Common myeloid progenitor, CD34-positive (primary cell): Measurements from ENCODE around the gene ALDH18A1.

Experiments
- CTCF ChIA-PET: fragments of 350-600 bp; sonication (Branson Sonifier 250); formaldehyde crosslinking; loops from one replicate; lab custom pipeline; 2021; ENCODE audit warnings: antibody characterized with exemption; lab: Charles Lee
- POLR2A ChIA-PET: fragments of 350-600 bp; sonication (Branson Sonifier 250); formaldehyde crosslinking; loops from one replicate; lab custom pipeline; 2021; ENCODE audit warnings: antibody characterized with exemption; lab: Charles Lee
- DNase-seq, 3 donors: peaks; one replicate each; pipeline versions ENCODE4 v3.0.0 to v3.0.0-alpha.2; 2013
- H3K27ac ChIP-seq, 2 experiments: 1 replicate in 1 of 2; 2 replicates in 1 of 2; pipeline ENCODE4 v1.7.0; 2013; ENCODE audit warnings: inconsistent platforms in 2 of 2, low read length in 2 of 2, mild to moderate bottlenecking in 2 of 2, low read depth in 1 of 2, moderate library complexity in 1 of 2; ENCODE audit not compliant: severe bottlenecking in 2 of 2, insufficient read depth in 1 of 2, poor library complexity in 1 of 2
- H3K27me3 ChIP-seq, 5 experiments: replicated peaks in 2 of 5; 1 replicate in 3 of 5; 2 replicates in 2 of 5; pipeline versions ENCODE4 v1.6.1 to v1.7.0; 2013; ENCODE audit warnings: low read length in 4 of 5, mild to moderate bottlenecking in 2 of 5, moderate library complexity in 2 of 5, inconsistent platforms in 1 of 5; ENCODE audit not compliant: insufficient read depth in 5 of 5, control insufficient read depth in 4 of 5
- H3K36me3 ChIP-seq, 4 experiments: 1 replicate in 2 of 4; 2 replicates in 2 of 4; pipeline versions ENCODE4 v1.6.1 to v1.7.0; 2013; ENCODE audit warnings: low read length in 3 of 4, control low read depth in 1 of 4, mild to moderate bottlenecking in 1 of 4; ENCODE audit not compliant: control insufficient read depth in 4 of 4, insufficient read depth in 4 of 4
- H3K4me1 ChIP-seq, 4 experiments: 1 replicate in 3 of 4; 2 replicates in 1 of 4; pipeline versions ENCODE4 v1.6.1 to v1.7.1; 2013; ENCODE audit warnings: low read length in 3 of 4, mild to moderate bottlenecking in 3 of 4, control low read depth in 1 of 4, inconsistent platforms in 1 of 4, moderate library complexity in 1 of 4; ENCODE audit not compliant: control insufficient read depth in 4 of 4, insufficient read depth in 4 of 4; ENCODE audit errors: control extremely low read depth in 1 of 4
- H3K4me3 ChIP-seq, 7 experiments: 1 replicate in 4 of 7; 2 replicates in 3 of 7; pipeline versions ENCODE4 v1.5.1 to v1.7.0; 2013; ENCODE audit warnings: mild to moderate bottlenecking in 7 of 7, low read length in 6 of 7, moderate library complexity in 6 of 7, inconsistent platforms in 2 of 7, low read depth in 2 of 7, control low read depth in 1 of 7; ENCODE audit not compliant: insufficient read depth in 4 of 7, control insufficient read depth in 1 of 7; ENCODE audit errors: extremely low read depth in 1 of 7
- H3K9me3 ChIP-seq, 5 experiments: 1 replicate in 4 of 5; 2 replicates in 1 of 5; pipeline versions ENCODE4 v1.6.1 to v1.7.1; 2013; ENCODE audit warnings: low read length in 4 of 5, mild to moderate bottlenecking in 2 of 5, inconsistent platforms in 1 of 5, low read depth in 1 of 5, moderate library complexity in 1 of 5; ENCODE audit not compliant: control insufficient read depth in 4 of 5, insufficient read depth in 2 of 5; ENCODE audit errors: control extremely low read depth in 1 of 5
- WGBS: methylation state at CpG from one replicate; pipeline ENCODE4 v1.1.5; 2013; ENCODE audit not compliant: insufficient coverage; 5-methylcytosine and 5-hydroxymethylcytosine counted together

ALDH18A1 gene

DNA sequence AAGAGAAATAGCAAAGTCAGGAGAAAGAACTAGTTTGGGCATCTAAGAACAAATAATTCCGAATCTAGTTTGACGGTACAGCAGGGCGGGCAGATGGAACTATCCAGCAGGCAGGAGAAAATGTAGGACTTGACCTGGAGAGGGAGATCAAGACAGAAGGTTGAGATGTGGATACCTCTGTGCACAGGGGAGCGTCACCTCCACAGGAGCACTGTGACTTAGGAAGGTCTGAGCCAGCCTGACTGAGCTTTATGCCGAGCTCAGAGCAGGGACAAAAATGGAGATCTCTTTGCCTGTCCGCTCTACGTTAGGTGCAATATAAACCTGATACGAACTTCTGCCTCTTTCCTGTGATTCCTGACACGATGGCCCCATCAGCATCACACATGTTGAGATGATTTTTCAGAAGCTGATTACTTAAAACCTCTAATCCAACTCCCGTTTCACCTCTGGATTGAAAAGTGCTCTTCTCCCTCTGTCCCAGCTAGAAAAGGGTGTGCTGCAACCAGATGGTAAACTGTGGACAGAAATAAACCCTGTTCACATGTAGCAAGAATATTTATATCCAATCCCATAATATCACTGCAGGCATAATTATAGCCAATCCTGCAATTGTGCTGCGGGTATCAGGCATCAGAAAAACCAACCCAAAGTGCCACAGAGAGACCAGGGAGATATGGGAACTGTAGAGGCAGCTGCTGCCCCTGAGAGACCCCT, 81.7 kb downstream of the ALDH18A1 start:
- POLR2A ChIA-PET: no interaction called here
- Histone ChIP-seq H3K4me3 (no peak overlapping the region), H3K27ac (no peak overlapping the region), H3K9me3 (no peaks in the 10 kb centered on the region), H3K27me3 (peaks cover 0 to 2% (median 0%) of the 10 kb centered on the region in 5 experiments), H3K36me3 (no peaks in the 10 kb centered on the region), H3K4me1 (no peaks in the 10 kb centered on the region)
- WGBS: 83% methylated on average over 10 of the region's 11 CpGs
- CTCF ChIA-PET: interaction anchor here (1.2 to 1.7 kb wide), 2 partner anchors 9 to 225 kb away, joined by 3 to 6 read pairs; no protein-coding TSS in a partner anchor
- no peak for DNase-seq

DNA sequence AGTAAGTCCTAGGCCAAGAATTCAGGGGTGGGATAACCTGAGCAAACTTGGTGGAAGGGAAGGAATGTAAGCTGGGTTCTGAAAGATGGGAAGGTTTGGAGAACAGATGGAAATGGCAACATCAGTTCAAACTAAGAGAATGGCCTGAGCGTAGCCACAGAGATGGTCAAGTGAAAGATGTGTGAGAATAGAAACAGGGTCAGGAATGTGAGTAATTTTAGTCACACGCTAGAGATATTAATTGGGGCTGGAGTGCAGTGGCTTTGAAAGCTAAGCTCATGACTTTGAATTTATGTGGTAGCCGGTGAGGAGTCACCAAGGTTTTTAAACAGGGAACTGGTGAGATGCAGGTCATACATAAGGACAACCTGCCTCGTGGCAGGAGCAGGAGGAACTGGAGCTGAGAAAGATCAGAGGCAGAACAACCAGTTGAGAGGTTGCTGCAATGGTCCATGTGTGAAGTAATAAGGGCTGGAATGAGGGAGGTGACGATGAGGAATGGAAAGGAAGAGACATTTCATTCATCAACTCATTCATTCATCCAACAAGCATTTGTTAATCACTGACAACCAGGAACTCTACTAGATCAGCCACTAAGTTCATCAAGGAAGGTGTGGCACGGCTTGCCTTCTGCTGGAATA, 82.4 kb downstream of the ALDH18A1 start:
- Histone ChIP-seq H3K4me3 (no peak overlapping the region), H3K27me3 (peaks cover 0 to 2% (median 0%) of the 10 kb centered on the region in 5 experiments), H3K4me1 (no peaks in the 10 kb centered on the region), H3K36me3 (no peaks in the 10 kb centered on the region), H3K9me3 (no peaks in the 10 kb centered on the region), H3K27ac (no peak overlapping the region)
- 97% methylated on average over 4 of the region's 6 CpGs for WGBS
- ChIA-PET CTCF (interaction anchor here (1.2 kb wide), 1 partner anchor 224 kb away, joined by 3 read pairs; no protein-coding TSS in a partner anchor), POLR2A (no interaction called here)
- DNase-seq: no peak

DNA sequence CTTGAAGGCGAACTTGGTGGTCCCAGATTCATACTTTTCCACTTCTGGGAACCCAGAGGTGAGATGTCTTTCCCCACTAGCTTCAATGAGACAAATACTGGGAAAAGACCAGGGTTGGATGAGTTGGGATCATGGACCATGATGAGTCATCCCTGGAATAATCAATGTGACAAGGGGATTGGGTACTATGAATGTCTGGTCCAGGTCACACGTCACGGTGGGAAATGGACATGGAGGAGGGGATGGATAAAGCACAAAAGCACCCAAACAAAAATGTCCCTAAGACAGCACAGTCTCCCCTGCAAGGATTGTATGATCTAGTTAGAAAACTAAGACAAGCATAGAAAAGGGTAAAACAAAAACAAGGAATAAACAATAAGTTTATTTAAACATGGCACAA, 83.0 kb downstream of the ALDH18A1 start:
- Histone ChIP-seq H3K36me3 (no peaks in the 10 kb centered on the region), H3K4me1 (no peaks in the 10 kb centered on the region), H3K4me3 (no peak overlapping the region), H3K9me3 (no peaks in the 10 kb centered on the region), H3K27me3 (peaks cover 0 to 2% (median 0%) of the 10 kb centered on the region in 5 experiments), H3K27ac (no peak overlapping the region)
- CTCF ChIA-PET: interaction anchor here (0.7 to 1.2 kb wide), 2 partner anchors 11 to 223 kb away, joined by 3 read pairs; no protein-coding TSS in a partner anchor
- POLR2A ChIA-PET: no interaction called here
- DNase-seq: no peak
- WGBS: 100% methylated on average over 1 of the region's 3 CpGs

DNA sequence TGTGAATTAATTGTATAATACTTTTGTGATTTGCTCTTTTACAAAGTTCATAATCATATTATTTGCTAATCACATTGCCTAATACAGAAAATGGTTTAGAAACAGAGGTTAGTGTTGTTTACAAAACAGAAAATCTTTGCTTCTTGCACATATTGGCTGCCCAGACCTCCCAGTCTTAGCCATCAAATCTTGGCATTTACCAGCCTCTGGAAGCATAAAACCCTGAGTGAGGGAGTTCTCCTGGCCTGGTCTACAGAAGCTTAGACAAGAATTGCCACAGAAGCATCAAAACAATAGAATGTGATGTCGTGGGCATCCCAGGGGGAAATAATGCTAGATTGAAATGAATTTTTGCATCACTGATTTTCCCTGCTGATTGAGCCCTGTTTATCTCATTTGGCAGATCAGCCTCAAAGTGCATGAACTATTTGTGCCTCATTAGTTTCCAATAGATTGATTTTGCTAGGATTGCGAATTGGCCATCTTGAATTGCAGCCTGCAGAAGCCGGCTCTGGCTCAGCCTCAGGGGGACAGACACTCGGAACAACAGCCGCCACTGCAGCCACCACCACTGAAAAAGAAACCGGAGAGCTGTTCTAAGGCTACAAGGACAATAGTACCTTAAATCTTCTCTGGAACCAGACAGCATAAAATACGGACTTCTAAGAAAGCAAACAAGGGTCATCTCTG, 84.2 kb downstream of the ALDH18A1 start:
- POLR2A ChIA-PET: no interaction called here
- Histone ChIP-seq H3K4me3 (no peak overlapping the region), H3K27me3 (peaks cover 0 to 2% (median 0%) of the 10 kb centered on the region in 5 experiments), H3K9me3 (no peaks in the 10 kb centered on the region), H3K4me1 (no peaks in the 10 kb centered on the region), H3K36me3 (no peaks in the 10 kb centered on the region), H3K27ac (no peak overlapping the region)
- CTCF ChIA-PET: interaction anchor here (1.2 kb wide), 1 partner anchor 94 kb away, joined by 3 read pairs; no protein-coding TSS in a partner anchor
- no peak for DNase-seq
- 100% methylated on average over 3 of the region's 7 CpGs for WGBS

DNA sequence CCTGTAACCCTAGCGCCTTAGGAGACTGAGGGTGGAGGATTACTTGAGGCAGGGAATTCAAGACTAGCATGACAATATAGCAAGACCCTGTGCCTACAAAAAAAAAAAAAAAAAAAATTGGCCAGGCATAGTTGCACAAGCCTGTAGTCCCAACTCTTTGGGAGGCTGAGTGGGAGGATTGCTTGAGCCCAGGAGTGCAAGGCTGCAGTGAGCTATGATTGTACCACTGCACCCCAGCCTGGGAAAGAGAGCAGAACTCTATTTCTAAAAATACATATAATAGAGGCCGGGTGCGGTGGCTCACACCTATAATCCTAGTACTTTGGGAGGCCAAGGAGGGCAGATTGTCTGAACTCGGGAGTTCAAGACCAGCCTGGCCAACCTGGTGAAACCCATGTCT, 85.1 kb downstream of the ALDH18A1 start:
- H3K9me3 ChIP-seq: no peaks in the 10 kb centered on the region
- H3K27ac ChIP-seq: no peak overlapping the region
- DNase-seq: no peak
- peaks cover 0 to 2% (median 0%) of the 10 kb centered on the region in 5 experiments for H3K27me3 ChIP-seq
- 100% methylated on average over 2 of the region's 4 CpGs for WGBS
- no peaks in the 10 kb centered on the region for H3K36me3 ChIP-seq
- ChIA-PET CTCF (interaction anchor here (1.4 kb wide), 1 partner anchor 33 kb away, joined by 3 read pairs; no protein-coding TSS in a partner anchor), POLR2A (no interaction called here)
- no peaks in the 10 kb centered on the region for H3K4me1 ChIP-seq
- no peak overlapping the region for H3K4me3 ChIP-seq

DNA sequence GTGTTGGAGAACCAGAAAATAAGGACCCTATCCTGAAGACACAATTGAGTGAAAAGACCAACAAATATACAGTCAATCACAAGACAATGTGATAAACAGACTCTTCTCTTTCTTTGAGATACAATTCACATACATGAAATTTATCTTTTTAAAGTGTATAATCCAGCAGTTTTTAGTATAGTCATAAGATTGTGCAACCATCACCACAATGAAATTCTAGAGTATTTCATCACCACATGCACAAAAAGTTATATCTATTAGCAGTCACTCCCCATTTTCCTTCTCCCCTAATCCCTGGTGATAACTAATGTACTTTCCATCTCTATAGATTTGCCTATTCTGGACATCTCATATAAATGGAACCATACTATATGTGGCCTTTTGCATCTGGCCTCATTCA, 87.1 kb downstream of the ALDH18A1 start:
- Histone ChIP-seq H3K4me3 (no peak overlapping the region), H3K27ac (no peak overlapping the region), H3K36me3 (no peaks in the 10 kb centered on the region), H3K9me3 (no peaks in the 10 kb centered on the region), H3K27me3 (no peaks in the 10 kb centered on the region), H3K4me1 (no peaks in the 10 kb centered on the region)
- no peak for DNase-seq
- ChIA-PET POLR2A (no interaction called here), CTCF (no interaction called here)
